Lower leg skin (tissue), 3 donors: ENCODE data around the gene GJD3.

Experiments used
- CTCF ChIP-seq, 3 donors: fragments of 450-650 bp; IDR thresholded peaks; one replicate each; pipeline ENCODE4 v1.5.1; 2016; ENCODE audit warnings: antibody characterized with exemption in 3 of 3, mild to moderate bottlenecking in 3 of 3, moderate library complexity in 2 of 3
- POLR2A ChIP-seq, 2 donors: fragments of 450-650 bp; IDR thresholded peaks; one replicate each; pipeline ENCODE4 v1.6.1; 2016 to 2017; ENCODE audit warnings: antibody characterized with exemption in 2 of 2, mild to moderate bottlenecking in 1 of 2, moderate library complexity in 1 of 2

- TF ChIP-seq CTCF (IDR thresholded peaks at IDR 0.05), result peak in 1 of 3 donors; percentile 88
- no peak for TF ChIP-seq POLR2A (IDR thresholded peaks at IDR 0.05)
These were observed 9.3 kb downstream of the GJD3 start for GRCh38 chr17:40355123-40355803.
